Peyer's patch (tissue), 4 donors: ENCODE measurements around the gene CYP4F12.

Source experiments
- POLR2A ChIP-seq, 2 donors: fragments of 450-650 bp; IDR thresholded peaks; one replicate each; pipeline ENCODE4 v1.5.1; 2017; ENCODE audit warnings: antibody characterized with exemption in 2 of 2, mild to moderate bottlenecking in 2 of 2, moderate library complexity in 2 of 2
- TF ChIP-seq, protein P1 (sequence below), 6 experiments: fragments of 450-650 bp in 4 of 6; fragments of 200-600 bp in 2 of 6; sonication (generic) in 1 of 6; IDR thresholded peaks; one replicate each; pipeline ENCODE4 v1.5.1; 2017 to 2019; ENCODE audit warnings: antibody characterized with exemption in 6 of 6, mild to moderate bottlenecking in 3 of 6, moderate library complexity in 1 of 6

DNA sequence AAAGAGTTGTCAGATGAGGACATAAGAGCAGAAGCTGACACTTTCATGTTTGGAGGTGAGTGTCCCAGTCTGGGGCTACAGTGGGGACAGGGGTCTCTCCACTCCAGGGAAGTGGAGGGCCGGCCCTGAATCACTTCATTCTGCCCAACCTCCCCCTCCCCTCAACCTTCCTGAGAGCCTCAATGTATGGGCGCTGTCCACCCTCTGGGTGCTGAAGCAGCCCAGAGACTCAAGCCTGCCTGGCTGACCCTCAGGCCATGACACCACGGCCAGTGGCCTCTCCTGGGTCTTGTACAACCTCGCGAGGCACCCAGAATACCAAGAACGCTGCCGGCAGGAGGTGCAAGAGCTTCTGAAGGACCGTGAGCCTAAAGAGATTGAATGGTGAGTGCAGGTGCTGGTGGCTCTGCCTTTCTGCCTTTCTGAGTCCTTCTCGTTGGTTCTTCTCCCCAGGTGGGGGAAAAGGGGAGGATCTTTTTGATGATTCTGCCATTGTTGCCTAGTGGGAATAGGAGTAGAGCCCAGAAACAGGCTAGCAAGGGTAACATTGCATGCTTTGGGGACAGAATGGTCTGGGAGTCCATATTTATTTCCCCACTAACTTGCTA lies 49.1 kb upstream of the CYP4F12 start:
- TF ChIP-seq, protein P1, sequence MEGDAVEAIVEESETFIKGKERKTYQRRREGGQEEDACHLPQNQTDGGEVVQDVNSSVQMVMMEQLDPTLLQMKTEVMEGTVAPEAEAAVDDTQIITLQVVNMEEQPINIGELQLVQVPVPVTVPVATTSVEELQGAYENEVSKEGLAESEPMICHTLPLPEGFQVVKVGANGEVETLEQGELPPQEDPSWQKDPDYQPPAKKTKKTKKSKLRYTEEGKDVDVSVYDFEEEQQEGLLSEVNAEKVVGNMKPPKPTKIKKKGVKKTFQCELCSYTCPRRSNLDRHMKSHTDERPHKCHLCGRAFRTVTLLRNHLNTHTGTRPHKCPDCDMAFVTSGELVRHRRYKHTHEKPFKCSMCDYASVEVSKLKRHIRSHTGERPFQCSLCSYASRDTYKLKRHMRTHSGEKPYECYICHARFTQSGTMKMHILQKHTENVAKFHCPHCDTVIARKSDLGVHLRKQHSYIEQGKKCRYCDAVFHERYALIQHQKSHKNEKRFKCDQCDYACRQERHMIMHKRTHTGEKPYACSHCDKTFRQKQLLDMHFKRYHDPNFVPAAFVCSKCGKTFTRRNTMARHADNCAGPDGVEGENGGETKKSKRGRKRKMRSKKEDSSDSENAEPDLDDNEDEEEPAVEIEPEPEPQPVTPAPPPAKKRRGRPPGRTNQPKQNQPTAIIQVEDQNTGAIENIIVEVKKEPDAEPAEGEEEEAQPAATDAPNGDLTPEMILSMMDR (IDR thresholded peaks at IDR 0.05) = no peak
- no peak for TF ChIP-seq POLR2A (IDR thresholded peaks at IDR 0.05)
